Upper lobe of left lung (tissue), 4 donors: ENCODE data around the gene NLRP6.

ENCODE experiments used
- POLR2AphosphoS5 ChIP-seq, 2 donors: sonication (generic); formaldehyde crosslinking; IDR thresholded peaks; one replicate each; pipeline ENCODE4 v1.5.1; 2017; ENCODE audit warnings: antibody characterized with exemption in 2 of 2
- TF ChIP-seq, protein P1 (sequence below), 6 experiments: fragments of 450-650 bp in 4 of 6; fragments of 200-600 bp in 2 of 6; sonication (generic) in 2 of 6; IDR thresholded peaks; one replicate each; pipeline ENCODE4 v1.5.1; 2016 to 2019; ENCODE audit warnings: antibody characterized with exemption in 6 of 6

GRCh38 chr11:328012-328411 lies 49.8 kb downstream of the NLRP6 start:
- no peak for TF ChIP-seq POLR2AphosphoS5 (IDR thresholded peaks at IDR 0.05)
- TF ChIP-seq, protein P1, sequence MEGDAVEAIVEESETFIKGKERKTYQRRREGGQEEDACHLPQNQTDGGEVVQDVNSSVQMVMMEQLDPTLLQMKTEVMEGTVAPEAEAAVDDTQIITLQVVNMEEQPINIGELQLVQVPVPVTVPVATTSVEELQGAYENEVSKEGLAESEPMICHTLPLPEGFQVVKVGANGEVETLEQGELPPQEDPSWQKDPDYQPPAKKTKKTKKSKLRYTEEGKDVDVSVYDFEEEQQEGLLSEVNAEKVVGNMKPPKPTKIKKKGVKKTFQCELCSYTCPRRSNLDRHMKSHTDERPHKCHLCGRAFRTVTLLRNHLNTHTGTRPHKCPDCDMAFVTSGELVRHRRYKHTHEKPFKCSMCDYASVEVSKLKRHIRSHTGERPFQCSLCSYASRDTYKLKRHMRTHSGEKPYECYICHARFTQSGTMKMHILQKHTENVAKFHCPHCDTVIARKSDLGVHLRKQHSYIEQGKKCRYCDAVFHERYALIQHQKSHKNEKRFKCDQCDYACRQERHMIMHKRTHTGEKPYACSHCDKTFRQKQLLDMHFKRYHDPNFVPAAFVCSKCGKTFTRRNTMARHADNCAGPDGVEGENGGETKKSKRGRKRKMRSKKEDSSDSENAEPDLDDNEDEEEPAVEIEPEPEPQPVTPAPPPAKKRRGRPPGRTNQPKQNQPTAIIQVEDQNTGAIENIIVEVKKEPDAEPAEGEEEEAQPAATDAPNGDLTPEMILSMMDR (IDR thresholded peaks at IDR 0.05) = no peak
